Measurements from ENCODE around the gene ANKRD13D. TPM values are rescaled to one million over a fixed set of nuclear protein-coding genes. Genes with fewer than 3 reads are reported as not detected.

Gene ANKRD13D
- total and polyA plus RNA-seq, 9 donors, result 5.6 to 60.9 (median 41.3) TPM

GRCh38 chr11:67307545-67308001 is 18.5 kb downstream of the ANKRD13D start:
- no peak for TF ChIP-seq CTCF (IDR thresholded peaks at IDR 0.05)
- H3K4me1 ChIP-seq (ENCODE audit: insufficient read depth), result peaks cover 8% of the 10 kb centered on the region
- WGBS, 3 donors, result 78 to 84% (median 84%) methylated on average over 12 of the region's 12 CpGs
- peak in 1 of 5 donors; percentile 14 for DNase-seq
- H3K27me3 ChIP-seq, result no peaks in the 10 kb centered on the region
- H3K27ac ChIP-seq, result no peak overlapping the region
- no peaks in the 10 kb centered on the region for H3K36me3 ChIP-seq
- H3K9me3 ChIP-seq, result no peaks in the 10 kb centered on the region
- H3K4me3 ChIP-seq, result no peak overlapping the region
- intact Hi-C loops (cut with DNase I), result loop anchor here in 1 of 4 donors (5.0 kb wide), 1 partner anchor 35 kb away; no protein-coding TSS in a partner anchor

- TF ChIP-seq CTCF (IDR thresholded peaks at IDR 0.05), result no peak
- no peak for TF ChIP-seq POLR2A (IDR thresholded peaks at IDR 0.05)
- no peak for TF ChIP-seq EP300 (IDR thresholded peaks at IDR 0.05)
- DNase-seq, result no peak
- no peak overlapping the region for H3K4me3 ChIP-seq
- intact Hi-C loops (cut with DNase I), result loop anchor here in 1 of 4 donors (5.0 kb wide), 1 partner anchor 36 kb away; no protein-coding TSS in a partner anchor
- no peaks in the 10 kb centered on the region for H3K9me3 ChIP-seq
- H3K27ac ChIP-seq, result no peak overlapping the region
- no peaks in the 10 kb centered on the region for H3K36me3 ChIP-seq
- 90 to 94% (median 92%) methylated on average over 20 of the region's 20 CpGs for WGBS, 3 donors
- H3K4me1 ChIP-seq (ENCODE audit: insufficient read depth), result peaks cover 6% of the 10 kb centered on the region
- H3K27me3 ChIP-seq, result no peaks in the 10 kb centered on the region
Observed at GRCh38 chr11:67308031-67308866, 19.1 kb downstream of the ANKRD13D start.

GRCh38 chr11:67309166-67309565 is 20.1 kb downstream of the ANKRD13D start:
- H3K27ac ChIP-seq, result no peak overlapping the region
- intact Hi-C loops (cut with DNase I), result loop anchor here in 1 of 4 donors (5.0 kb wide), 1 partner anchor 37 kb away; no protein-coding TSS in a partner anchor
- no peaks in the 10 kb centered on the region for H3K9me3 ChIP-seq
- no peaks in the 10 kb centered on the region for H3K27me3 ChIP-seq
- no peak overlapping the region for H3K4me3 ChIP-seq
- no peaks in the 10 kb centered on the region for H3K36me3 ChIP-seq
- H3K4me1 ChIP-seq (ENCODE audit: insufficient read depth), result peaks cover 5% of the 10 kb centered on the region
- WGBS, 3 donors, result 92 to 96% (median 92%) methylated on average over 11 of the region's 11 CpGs
- DNase-seq, result no peak
- no peak for TF ChIP-seq POLR2A (IDR thresholded peaks at IDR 0.05)
- TF ChIP-seq CTCF (IDR thresholded peaks at IDR 0.05), result no peak
- no peak for TF ChIP-seq EP300 (IDR thresholded peaks at IDR 0.05)

GRCh38 chr11:67309661-67310061 is 20.6 kb downstream of the ANKRD13D start:
- intact Hi-C loops (cut with DNase I), result loop anchor here in 1 of 4 donors (5.0 kb wide), 1 partner anchor 37 kb away; no protein-coding TSS in a partner anchor

More at GRCh38 chr11:67309661-67310061, 20.6 kb downstream of the ANKRD13D start:
- WGBS, 3 donors, result 87 to 90% (median 89%) methylated on average over 14 of the region's 14 CpGs
- no peak for DNase-seq
- Histone ChIP-seq H3K36me3 (no peaks in the 10 kb centered on the region), H3K27ac (no peak overlapping the region), H3K4me3 (no peak overlapping the region), H3K9me3 (no peaks in the 10 kb centered on the region), H3K4me1 (ENCODE audit: insufficient read depth) (peaks cover under 1% of the 10 kb centered on the region), H3K27me3 (no peaks in the 10 kb centered on the region)
- no peak for TF ChIP-seq CTCF (IDR thresholded peaks at IDR 0.05)
- no peak for TF ChIP-seq EP300 (IDR thresholded peaks at IDR 0.05)
